K562 (cell line): ENCODE results near the gene JADE2. TPM values are rescaled to one million over a fixed set of nuclear protein-coding genes. Genes with fewer than 3 reads are reported as not detected.

Source experiments
- BRD9 ChIP-seq: fragments of 450-650 bp; IDR thresholded peaks from 2 replicates; pipeline ENCODE4 v1.6.1; 2018; ENCODE audit warnings: low read depth; ENCODE audit not compliant: partially characterized antibody
- E2F6 ChIP-seq, 2 experiments: IDR thresholded peaks; 2 replicates each; pipeline ENCODE4 v1.6.1; 2011; ENCODE audit warnings: borderline replicate concordance in 1 of 2, control low read depth in 1 of 2, low read depth in 1 of 2, low read length in 1 of 2, mild to moderate bottlenecking in 1 of 2, mixed read lengths in 1 of 2, moderate library complexity in 1 of 2; ENCODE audit not compliant: insufficient read depth in 1 of 2, insufficient read length in 1 of 2, poor library complexity in 1 of 2, severe bottlenecking in 1 of 2; ENCODE audit errors: extremely low read depth in 1 of 2
- ESRRA ChIP-seq: fragments of 450-650 bp; IDR thresholded peaks from 2 replicates; pipeline ENCODE4 v1.6.1; 2014; ENCODE audit warnings: low read depth, mild to moderate bottlenecking, moderate library complexity, borderline replicate concordance
- HDAC3 ChIP-seq: fragments of 450-650 bp; IDR thresholded peaks from 2 replicates; pipeline ENCODE4 v1.6.1; 2018; ENCODE audit warnings: borderline replicate concordance, mild to moderate bottlenecking, moderate library complexity; ENCODE audit not compliant: partially characterized antibody
- HNRNPUL1 ChIP-seq: fragments of 200-400 bp; formaldehyde crosslinking; IDR thresholded peaks from 2 replicates; pipeline ENCODE4 v1.6.1; 2017; ENCODE audit warnings: low read length
- KDM5B ChIP-seq: fragments of 200-600 bp; sonication (generic); IDR thresholded peaks from 2 replicates; pipeline ENCODE4 v1.6.1; 2012; ENCODE audit warnings: low read depth, mild to moderate bottlenecking, moderate library complexity, low read length, control low read depth, inconsistent platforms; ENCODE audit not compliant: insufficient replicate concordance
- MED1 ChIP-seq: sonication (generic); formaldehyde crosslinking; IDR thresholded peaks from 2 replicates; pipeline ENCODE4 v1.8.1; 2023; ENCODE audit warnings: missing genetic modification reagents, borderline replicate concordance
- NCOR1 ChIP-seq: fragments of 450-650 bp; IDR thresholded peaks from 2 replicates; pipeline ENCODE4 v1.6.1; 2016; ENCODE audit warnings: mild to moderate bottlenecking, moderate library complexity
- POLR2A ChIP-seq: fragments of 450-650 bp; conservative IDR thresholded peaks from 2 replicates; pipeline ENCODE4 v1.6.1; 2016
- POLR2AphosphoS5 ChIP-seq: IDR thresholded peaks from 2 replicates; pipeline ENCODE4 v1.6.1; 2011; ENCODE audit warnings: mild to moderate bottlenecking, low read depth, low read length, moderate library complexity; ENCODE audit not compliant: control insufficient read depth, insufficient read depth
- PTTG1 ChIP-seq: fragments of 450-650 bp; IDR thresholded peaks from 2 replicates; pipeline ENCODE4 v1.6.1; 2016; ENCODE audit warnings: low read depth, mild to moderate bottlenecking, missing genetic modification characterization, missing compliant biosample characterization
- SMAD1 ChIP-seq: fragments of 150-350 bp; IDR thresholded peaks from 2 replicates; pipeline ENCODE4 v1.6.1; 2014; ENCODE audit warnings: low read length, low read depth; ENCODE audit not compliant: partially characterized antibody
- SMAD4 ChIP-seq: fragments of 250-450 bp; sonication (Bioruptor Pico); conservative IDR thresholded peaks from 2 replicates; pipeline ENCODE4 v1.8.0; 2021; ENCODE audit warnings: inconsistent platforms, mild to moderate bottlenecking, moderate library complexity
- SMARCC2 ChIP-seq: fragments of 450-650 bp; IDR thresholded peaks from 2 replicates; pipeline ENCODE4 v1.6.1; 2017; ENCODE audit warnings: antibody characterized with exemption, moderate library complexity, mild to moderate bottlenecking, low read depth
- SMARCE1 ChIP-seq: fragments of 450-650 bp; IDR thresholded peaks from 2 replicates; pipeline ENCODE4 v1.7.1; 2016; ENCODE audit warnings: mild to moderate bottlenecking
- ZKSCAN1 ChIP-seq: fragments of 150-350 bp; IDR thresholded peaks from 2 replicates; pipeline ENCODE4 v1.6.1; 2016; ENCODE audit warnings: low read depth, low read length
- ZNF316 ChIP-seq: fragments of 450-650 bp; IDR thresholded peaks from 2 replicates; pipeline ENCODE4 v1.6.1; 2016
- ZNF589 ChIP-seq: fragments of 200-800 bp; sonication (Bioruptor generic); IDR thresholded peaks from 2 replicates; pipeline ENCODE4 v1.6.1; 2016; ENCODE audit warnings: low read depth, missing genetic modification characterization, missing compliant biosample characterization
- polyA plus RNA-seq, 8 experiments: library from polyadenylated mRNA; depleted of rRNA in 4 of 8; stranded (reverse) in 5 of 8; unstranded in 3 of 8; fragments of >200 nt; fragmentation: Nextera tagmentation in 2 of 8; fragmentation: Illumina TruSeq in 1 of 8; extraction: Ambion mirVana in 2 of 8; extraction: Trizol in 1 of 8; gene quantifications; 2 replicates each; pipeline versions ENCODE4 v1.2.1 to v1.2.3, GENCODE V29; 2011 to 2014; ENCODE audit warnings: inconsistent platforms in 1 of 8, missing spikeins in 1 of 8
- total RNA-seq, 7 experiments: library from RNA; depleted of rRNA in 6 of 7; stranded (reverse); fragments of >200 nt in 6 of 7; fragmentation: Illumina TruSeq in 2 of 7; extraction: Trizol in 2 of 7; gene quantifications; 2 replicates each; pipeline versions ENCODE4 v1.2.1 to v1.2.3, GENCODE V29; 2011 to 2021; ENCODE audit warnings: low replicate concordance in 1 of 7
- TF ChIP-seq, protein P1 (sequence below): fragments of 450-650 bp; formaldehyde crosslinking; IDR thresholded peaks from 2 replicates; pipeline ENCODE4 v1.4.0; 2020; ENCODE audit warnings: mild to moderate bottlenecking, moderate library complexity
- TF ChIP-seq, protein P2 (sequence below): fragments of 250-450 bp; sonication (Bioruptor Pico); IDR thresholded peaks from 2 replicates; pipeline ENCODE4 v1.5.0; 2020; ENCODE audit warnings: mild to moderate bottlenecking, borderline replicate concordance
- TF ChIP-seq, protein P3 (sequence below): fragments of 250-450 bp; sonication (Bioruptor Pico); IDR thresholded peaks from 2 replicates; pipeline ENCODE4 v1.8.0; 2021; ENCODE audit warnings: moderate library complexity, mild to moderate bottlenecking, inconsistent platforms

Gene JADE2
- total and polyA plus RNA-seq, 9 of the 15 experiments (the other 6 are each of a cell fraction or from before 2014, with no cell fraction given), result 0.50 to 23.3 (median 9.1) TPM

GRCh38 chr5:134527156-134527960 is 1.9 kb downstream of the JADE2 start (continued):
- TF ChIP-seq, protein P1, sequence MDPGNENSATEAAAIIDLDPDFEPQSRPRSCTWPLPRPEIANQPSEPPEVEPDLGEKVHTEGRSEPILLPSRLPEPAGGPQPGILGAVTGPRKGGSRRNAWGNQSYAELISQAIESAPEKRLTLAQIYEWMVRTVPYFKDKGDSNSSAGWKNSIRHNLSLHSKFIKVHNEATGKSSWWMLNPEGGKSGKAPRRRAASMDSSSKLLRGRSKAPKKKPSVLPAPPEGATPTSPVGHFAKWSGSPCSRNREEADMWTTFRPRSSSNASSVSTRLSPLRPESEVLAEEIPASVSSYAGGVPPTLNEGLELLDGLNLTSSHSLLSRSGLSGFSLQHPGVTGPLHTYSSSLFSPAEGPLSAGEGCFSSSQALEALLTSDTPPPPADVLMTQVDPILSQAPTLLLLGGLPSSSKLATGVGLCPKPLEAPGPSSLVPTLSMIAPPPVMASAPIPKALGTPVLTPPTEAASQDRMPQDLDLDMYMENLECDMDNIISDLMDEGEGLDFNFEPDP (CRISPR knock-in tag), result no peak
- TF ChIP-seq MED1, result no peak
- TF ChIP-seq HDAC3, result no peak
- peak; percentile 54 for TF ChIP-seq KDM5B
- no peak for TF ChIP-seq SMARCE1
- TF ChIP-seq POLR2AphosphoS5, result no peak
- TF ChIP-seq, protein P2, sequence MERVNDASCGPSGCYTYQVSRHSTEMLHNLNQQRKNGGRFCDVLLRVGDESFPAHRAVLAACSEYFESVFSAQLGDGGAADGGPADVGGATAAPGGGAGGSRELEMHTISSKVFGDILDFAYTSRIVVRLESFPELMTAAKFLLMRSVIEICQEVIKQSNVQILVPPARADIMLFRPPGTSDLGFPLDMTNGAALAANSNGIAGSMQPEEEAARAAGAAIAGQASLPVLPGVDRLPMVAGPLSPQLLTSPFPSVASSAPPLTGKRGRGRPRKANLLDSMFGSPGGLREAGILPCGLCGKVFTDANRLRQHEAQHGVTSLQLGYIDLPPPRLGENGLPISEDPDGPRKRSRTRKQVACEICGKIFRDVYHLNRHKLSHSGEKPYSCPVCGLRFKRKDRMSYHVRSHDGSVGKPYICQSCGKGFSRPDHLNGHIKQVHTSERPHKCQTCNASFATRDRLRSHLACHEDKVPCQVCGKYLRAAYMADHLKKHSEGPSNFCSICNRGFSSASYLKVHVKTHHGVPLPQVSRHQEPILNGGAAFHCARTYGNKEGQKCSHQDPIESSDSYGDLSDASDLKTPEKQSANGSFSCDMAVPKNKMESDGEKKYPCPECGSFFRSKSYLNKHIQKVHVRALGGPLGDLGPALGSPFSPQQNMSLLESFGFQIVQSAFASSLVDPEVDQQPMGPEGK (CRISPR knock-in tag), result no peak
- TF ChIP-seq ZKSCAN1, result no peak
- peak in 1 of 2 experiments; percentile 40 for TF ChIP-seq E2F6 (IDR thresholded peaks at IDR 0.05; ENCODE audit: borderline replicate concordance in 1 of 2, extremely low read depth in 1 of 2, insufficient read depth in 1 of 2, insufficient read length in 1 of 2, low read depth in 1 of 2, low read length in 1 of 2, poor library complexity in 1 of 2, severe bottlenecking in 1 of 2)
- 0 out of 2 replicates have a peak, but pooled peaks have one; percentile 40 for TF ChIP-seq ZNF589 (CRISPR knock-in tag)
- TF ChIP-seq POLR2A, result no peak; the same call in 1 of the 2 replicates
- TF ChIP-seq SMAD4 (CRISPR knock-in tag), result 0 out of 2 replicates have a peak, but pooled peaks have one; percentile 29
- no peak for TF ChIP-seq PTTG1 (tag)
- TF ChIP-seq BRD9, result no peak
- TF ChIP-seq SMARCC2, result no peak
- TF ChIP-seq HNRNPUL1, result no peak
- TF ChIP-seq, protein P3, sequence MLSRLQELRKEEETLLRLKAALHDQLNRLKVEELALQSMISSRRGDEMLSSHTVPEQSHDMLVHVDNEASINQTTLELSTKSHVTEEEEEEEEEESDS, result no peak
- no peak; the same call in 1 of the 2 replicates for TF ChIP-seq ESRRA
- TF ChIP-seq ZNF316, result no peak
- no peak for TF ChIP-seq NCOR1
- TF ChIP-seq SMAD1, result no peak
